Esophagus squamous epithelium (tissue), 5 donors: ENCODE results near the gene ASXL2. TPM values are rescaled to one million over a fixed set of nuclear protein-coding genes. Genes with fewer than 3 reads are reported as not detected.
A peak's percentile ranks its signal among the peaks of the same experiment; 100 is the strongest.

Source experiments
- DNase-seq: peaks from one replicate; lab custom pipeline; 2025; lab: John Stamatoyannopoulos, UW
- H3K27ac ChIP-seq, 4 donors: fragments of 200-600 bp; sonication (generic); one replicate each; pipeline ENCODE4 v1.5.1; 2016 to 2019; ENCODE audit warnings: mild to moderate bottlenecking in 1 of 4
- H3K27me3 ChIP-seq, 4 donors: fragments of 200-600 bp; sonication (generic); 1 replicate in 3 of 4; 2 replicates in 1 of 4; pipeline versions ENCODE4 v1.5.1 to v1.6.0; 2017 to 2021; ENCODE audit warnings: antibody characterized with exemption in 1 of 4
- H3K36me3 ChIP-seq, 3 donors: fragments of 200-600 bp; sonication (generic); one replicate each; pipeline ENCODE4 v1.5.1; 2016 to 2019
- H3K4me1 ChIP-seq, 3 donors: fragments of 200-600 bp; sonication (generic); one replicate each; pipeline ENCODE4 v1.5.1; 2017 to 2019
- H3K4me3 ChIP-seq, 4 donors: fragments of 200-600 bp; sonication (generic); 1 replicate in 3 of 4; 2 replicates in 1 of 4; pipeline ENCODE4 v1.5.1; 2016 to 2019; ENCODE audit warnings: mild to moderate bottlenecking in 2 of 4, moderate library complexity in 1 of 4
- H3K9me3 ChIP-seq, 3 donors: fragments of 200-600 bp; sonication (generic); one replicate each; pipeline ENCODE4 v1.5.1; 2016 to 2019
- CTCF ChIP-seq, 6 experiments: fragments of 450-650 bp in 4 of 6; fragments of 200-600 bp in 2 of 6; sonication (generic) in 2 of 6; IDR thresholded peaks; one replicate each; pipeline ENCODE4 v1.5.1; 2016 to 2019; ENCODE audit warnings: antibody characterized with exemption in 6 of 6, mild to moderate bottlenecking in 4 of 6, moderate library complexity in 4 of 6
- POLR2A ChIP-seq, 4 donors: fragments of 450-650 bp; IDR thresholded peaks; one replicate each; pipeline ENCODE4 v1.6.1; 2017; ENCODE audit warnings: antibody characterized with exemption in 4 of 4, mild to moderate bottlenecking in 4 of 4, moderate library complexity in 3 of 4
- WGBS, 2 donors: methylation state at CpG; one replicate each; pipeline ENCODE4 v1.1.5; 2018; 5-methylcytosine and 5-hydroxymethylcytosine counted together
- intact Hi-C: fragments of 100-400 bp; cut with DNase I; formaldehyde crosslinking; loops from one replicate; pipeline ENCODE4 v1.15.0; 2022
- total RNA-seq, 4 donors: library from RNA; depleted of rRNA; stranded (reverse); fragments of >200 nt; gene quantifications; one replicate each; pipeline ENCODE4 v1.1.0, GENCODE V29; 2016
- donor health status: DM: yes; HTN: yes; CAD: no.

Gene ASXL2
- total RNA-seq, 4 donors from 2014 or later = 15.3 to 17.5 (median 16.3) TPM

DNA sequence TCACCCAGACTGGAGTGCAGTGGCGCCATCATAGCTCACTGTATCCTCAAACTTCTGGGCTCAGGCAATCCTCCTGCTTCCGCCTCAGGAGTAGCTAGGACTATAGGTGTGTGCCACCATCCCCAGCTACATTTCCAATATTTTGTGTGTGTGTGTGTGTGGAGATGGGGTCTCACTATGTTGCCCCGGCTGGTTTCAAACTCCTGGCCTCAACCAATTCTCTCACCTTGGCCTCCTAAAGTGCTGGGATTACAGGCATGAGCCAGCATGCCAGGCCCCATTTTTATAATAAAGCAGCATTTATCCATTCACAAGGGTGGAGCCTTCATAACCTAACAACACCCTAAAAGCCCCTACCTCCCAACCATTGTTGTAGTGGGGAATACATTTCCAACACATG lies 152.4 kb downstream of the ASXL2 start:
- DNase-seq = no peak
- intact Hi-C loops = no loop called here
- Histone ChIP-seq H3K27ac (no peak overlapping the region), H3K4me3 (no peak overlapping the region), H3K9me3 (no peaks in the 10 kb centered on the region), H3K4me1 (peaks cover 0 to 9% (median 0%) of the 10 kb centered on the region in 3 donors), H3K27me3 (peaks cover 0 to 16% (median 0%) of the 10 kb centered on the region in 4 donors), H3K36me3 (no peaks in the 10 kb centered on the region)
- TF ChIP-seq CTCF (IDR thresholded peaks at IDR 0.05) (no peak), POLR2A (IDR thresholded peaks at IDR 0.05) (no peak)
- 83 to 96% methylated on average over 3 of the region's 3 CpGs for WGBS, 2 donors

- WGBS, 2 donors = 83 to 91% methylated on average over 5 to 6 of the region's 6 CpGs
- Histone ChIP-seq H3K27me3 (peaks cover 0 to 16% (median 0%) of the 10 kb centered on the region in 4 donors), H3K4me3 (no peak overlapping the region), H3K27ac (no peak overlapping the region), H3K36me3 (no peaks in the 10 kb centered on the region), H3K4me1 (peaks cover 0 to 20% (median 6%) of the 10 kb centered on the region in 3 donors), H3K9me3 (no peaks in the 10 kb centered on the region)
- TF ChIP-seq CTCF (IDR thresholded peaks at IDR 0.05) = no peak
- TF ChIP-seq POLR2A (IDR thresholded peaks at IDR 0.05) = no peak
- DNase-seq = no peak
- intact Hi-C loops = no loop called here
These were observed 153.5 kb downstream of the ASXL2 start for GRCh38 chr2:25724756-25725155.

- Histone ChIP-seq H3K9me3 (no peaks in the 10 kb centered on the region), H3K4me3 (no peak overlapping the region), H3K27ac (no peak overlapping the region), H3K27me3 (peaks cover 0 to 5% (median 0%) of the 10 kb centered on the region in 4 donors), H3K36me3 (no peaks in the 10 kb centered on the region), H3K4me1 (peaks cover 0 to 33% (median 13%) of the 10 kb centered on the region in 3 donors)
- TF ChIP-seq CTCF (IDR thresholded peaks at IDR 0.05) = no peak
- no peak for TF ChIP-seq POLR2A (IDR thresholded peaks at IDR 0.05)
- DNase-seq = no peak
- intact Hi-C loops = no loop called here
- WGBS, 2 donors = 72 to 76% methylated on average over 3 of the region's 3 CpGs
These were observed 156.1 kb downstream of the ASXL2 start for GRCh38 chr2:25722224-25722623.

- intact Hi-C loops = no loop called here
- H3K27me3 ChIP-seq = peaks cover 0 to 5% (median 0%) of the 10 kb centered on the region in 4 donors
- H3K36me3 ChIP-seq = no peaks in the 10 kb centered on the region
- H3K4me1 ChIP-seq = peaks cover 0 to 33% (median 13%) of the 10 kb centered on the region in 3 donors
- TF ChIP-seq POLR2A (IDR thresholded peaks at IDR 0.05) = no peak
- no peak for TF ChIP-seq CTCF (IDR thresholded peaks at IDR 0.05)
- H3K27ac ChIP-seq = peak overlapping the region in 2 of 4 donors; percentile 2 to 68
- no peak for DNase-seq
- H3K4me3 ChIP-seq = no peak overlapping the region
- no peaks in the 10 kb centered on the region for H3K9me3 ChIP-seq
- 22 to 30% methylated on average over 1 of the region's 1 CpG for WGBS, 2 donors
These were observed 157.7 kb downstream of the ASXL2 start for GRCh38 chr2:25720575-25720974.

GRCh38 chr2:25714740-25715139 lies 163.5 kb downstream of the ASXL2 start:
- Histone ChIP-seq H3K27me3 (no peaks in the 10 kb centered on the region), H3K4me1 (peaks cover 0 to 20% (median 7%) of the 10 kb centered on the region in 3 donors), H3K27ac (no peak overlapping the region), H3K4me3 (no peak overlapping the region), H3K36me3 (no peaks in the 10 kb centered on the region), H3K9me3 (no peaks in the 10 kb centered on the region)
- no peak for DNase-seq
- intact Hi-C loops = no loop called here
- peak in 1 of 6 experiments; percentile 5 for TF ChIP-seq CTCF (IDR thresholded peaks at IDR 0.05)
- TF ChIP-seq POLR2A (IDR thresholded peaks at IDR 0.05) = no peak
- 64 to 81% methylated on average over 1 of the region's 1 CpG for WGBS, 2 donors
